Activated effector memory CD4-positive, alpha-beta T cell treated with anti-CD3 and anti-CD28 coated beads, Interleukin-2, amount 50 U/mL, for 16 hours (primary cell): ENCODE results near the gene ZNF827.

ENCODE experiments used
- DNase-seq: peaks from one replicate; pipeline ENCODE4 v3.0.0-alpha.2; 2020

Gene ZNF827

GRCh38 chr4:145931403-145931802 lies 7.2 kb downstream of the ZNF827 start:
- DNase-seq = no peak

- DNase-seq = no peak
Measured at GRCh38 chr4:145930592-145930991, 8.0 kb downstream of the ZNF827 start.

GRCh38 chr4:145929415-145930178 lies 9.0 kb downstream of the ZNF827 start:
- DNase-seq = no peak

- no peak for DNase-seq
Measured at GRCh38 chr4:145928748-145929147, 9.9 kb downstream of the ZNF827 start.

- no peak for DNase-seq
Measured at GRCh38 chr4:145927030-145927429, 11.6 kb downstream of the ZNF827 start.

GRCh38 chr4:145921231-145921630 lies 17.4 kb downstream of the ZNF827 start:
- no peak for DNase-seq

GRCh38 chr4:145920205-145920604 lies 18.4 kb downstream of the ZNF827 start:
- DNase-seq = no peak

- DNase-seq = no peak
Measured at GRCh38 chr4:145912376-145912775, 26.2 kb downstream of the ZNF827 start.

GRCh38 chr4:145909773-145910172 lies 28.9 kb downstream of the ZNF827 start:
- DNase-seq = no peak

GRCh38 chr4:145909281-145909715 lies 29.3 kb downstream of the ZNF827 start:
- DNase-seq = no peak

GRCh38 chr4:145907812-145908211 lies 30.8 kb downstream of the ZNF827 start:
- DNase-seq = no peak

GRCh38 chr4:145907390-145907789 lies 31.2 kb downstream of the ZNF827 start:
- DNase-seq = no peak

GRCh38 chr4:145904413-145905177 lies 34.0 kb downstream of the ZNF827 start:
- no peak for DNase-seq

GRCh38 chr4:145902522-145902921 lies 36.1 kb downstream of the ZNF827 start:
- DNase-seq = no peak

GRCh38 chr4:145899886-145900460 lies 38.6 kb downstream of the ZNF827 start:
- DNase-seq = no peak

GRCh38 chr4:145898926-145899531 lies 39.6 kb downstream of the ZNF827 start:
- DNase-seq = no peak

GRCh38 chr4:145898466-145898865 lies 40.2 kb downstream of the ZNF827 start:
- DNase-seq = no peak

- no peak for DNase-seq
Measured at GRCh38 chr4:145895056-145895455, 43.6 kb downstream of the ZNF827 start.

GRCh38 chr4:145891958-145892357 lies 46.7 kb downstream of the ZNF827 start:
- no peak for DNase-seq

GRCh38 chr4:145890689-145891088 lies 47.9 kb downstream of the ZNF827 start:
- no peak for DNase-seq

GRCh38 chr4:145888393-145888792 lies 50.2 kb downstream of the ZNF827 start:
- no peak for DNase-seq

- no peak for DNase-seq
Measured at GRCh38 chr4:145887241-145887991, 51.2 kb downstream of the ZNF827 start.

GRCh38 chr4:145886871-145887240 lies 51.8 kb downstream of the ZNF827 start:
- DNase-seq = no peak
